Airway epithelial cell (primary cell): ENCODE results near the gene ZC3H6. TPM values are rescaled to one million over a fixed set of nuclear protein-coding genes. Genes with fewer than 3 reads are reported as not detected.

Experiments used
- total RNA-seq: library from RNA; depleted of rRNA; stranded (reverse); fragments of >200 nt; gene quantifications from 2 replicates; pipeline ENCODE4 v1.2.3, GENCODE V29; 2015

The ZC3H6 gene, protein sequence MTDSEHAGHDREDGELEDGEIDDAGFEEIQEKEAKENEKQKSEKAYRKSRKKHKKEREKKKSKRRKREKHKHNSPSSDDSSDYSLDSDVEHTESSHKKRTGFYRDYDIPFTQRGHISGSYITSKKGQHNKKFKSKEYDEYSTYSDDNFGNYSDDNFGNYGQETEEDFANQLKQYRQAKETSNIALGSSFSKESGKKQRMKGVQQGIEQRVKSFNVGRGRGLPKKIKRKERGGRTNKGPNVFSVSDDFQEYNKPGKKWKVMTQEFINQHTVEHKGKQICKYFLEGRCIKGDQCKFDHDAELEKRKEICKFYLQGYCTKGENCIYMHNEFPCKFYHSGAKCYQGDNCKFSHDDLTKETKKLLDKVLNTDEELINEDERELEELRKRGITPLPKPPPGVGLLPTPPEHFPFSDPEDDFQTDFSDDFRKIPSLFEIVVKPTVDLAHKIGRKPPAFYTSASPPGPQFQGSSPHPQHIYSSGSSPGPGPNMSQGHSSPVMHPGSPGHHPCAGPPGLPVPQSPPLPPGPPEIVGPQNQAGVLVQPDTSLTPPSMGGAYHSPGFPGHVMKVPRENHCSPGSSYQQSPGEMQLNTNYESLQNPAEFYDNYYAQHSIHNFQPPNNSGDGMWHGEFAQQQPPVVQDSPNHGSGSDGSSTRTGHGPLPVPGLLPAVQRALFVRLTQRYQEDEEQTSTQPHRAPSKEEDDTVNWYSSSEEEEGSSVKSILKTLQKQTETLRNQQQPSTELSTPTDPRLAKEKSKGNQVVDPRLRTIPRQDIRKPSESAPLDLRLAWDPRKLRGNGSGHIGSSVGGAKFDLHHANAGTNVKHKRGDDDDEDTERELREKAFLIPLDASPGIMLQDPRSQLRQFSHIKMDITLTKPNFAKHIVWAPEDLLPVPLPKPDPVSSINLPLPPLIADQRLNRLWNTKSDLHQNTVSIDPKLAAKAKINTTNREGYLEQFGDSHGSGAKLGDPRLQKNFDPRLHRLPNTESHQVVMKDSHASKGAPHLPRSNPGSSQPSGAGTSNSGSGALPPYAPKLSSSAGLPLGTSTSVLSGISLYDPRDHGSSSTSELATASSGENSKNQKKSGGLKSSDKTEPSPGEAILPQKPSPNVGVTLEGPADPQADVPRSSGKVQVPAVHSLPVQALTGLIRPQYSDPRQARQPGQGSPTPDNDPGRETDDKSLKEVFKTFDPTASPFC
- total RNA-seq: 0.98 and 2.1 TPM in 2 replicates

DNA sequence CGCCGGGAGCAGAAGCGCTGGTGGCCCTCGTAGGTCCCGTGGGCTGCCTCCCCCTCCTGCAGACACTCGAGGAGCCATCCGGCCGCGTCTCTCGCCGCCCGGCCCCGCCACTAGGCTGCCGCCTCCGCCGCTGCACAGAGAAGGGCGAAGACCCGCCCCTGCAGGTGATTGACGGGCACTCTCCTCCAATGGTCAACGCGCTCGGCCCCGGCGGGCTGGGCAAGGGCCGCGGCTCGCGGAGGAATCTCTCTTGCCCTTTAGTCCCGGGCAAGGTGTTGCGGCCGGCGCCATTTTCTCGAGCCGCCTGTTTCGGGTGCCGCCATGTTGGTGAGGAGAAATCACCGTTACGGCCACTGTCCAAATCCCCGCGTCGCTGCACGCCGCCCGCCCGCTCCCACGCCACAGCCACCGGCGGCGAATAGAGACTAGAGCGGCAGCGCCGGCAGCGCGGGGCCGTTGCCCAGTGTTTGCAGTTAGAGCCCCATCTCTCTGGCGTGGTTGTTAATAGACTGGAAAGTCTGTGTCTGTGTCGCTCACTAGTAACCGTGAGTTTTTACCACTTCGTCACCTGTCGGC, at the start of gene ZC3H6:
Gene ZC3H6 (plus strand): TSS at position 287 of the 576 bp plus-strand sequence. CDS start 398 bp downstream, outside the sequence.

DNA sequence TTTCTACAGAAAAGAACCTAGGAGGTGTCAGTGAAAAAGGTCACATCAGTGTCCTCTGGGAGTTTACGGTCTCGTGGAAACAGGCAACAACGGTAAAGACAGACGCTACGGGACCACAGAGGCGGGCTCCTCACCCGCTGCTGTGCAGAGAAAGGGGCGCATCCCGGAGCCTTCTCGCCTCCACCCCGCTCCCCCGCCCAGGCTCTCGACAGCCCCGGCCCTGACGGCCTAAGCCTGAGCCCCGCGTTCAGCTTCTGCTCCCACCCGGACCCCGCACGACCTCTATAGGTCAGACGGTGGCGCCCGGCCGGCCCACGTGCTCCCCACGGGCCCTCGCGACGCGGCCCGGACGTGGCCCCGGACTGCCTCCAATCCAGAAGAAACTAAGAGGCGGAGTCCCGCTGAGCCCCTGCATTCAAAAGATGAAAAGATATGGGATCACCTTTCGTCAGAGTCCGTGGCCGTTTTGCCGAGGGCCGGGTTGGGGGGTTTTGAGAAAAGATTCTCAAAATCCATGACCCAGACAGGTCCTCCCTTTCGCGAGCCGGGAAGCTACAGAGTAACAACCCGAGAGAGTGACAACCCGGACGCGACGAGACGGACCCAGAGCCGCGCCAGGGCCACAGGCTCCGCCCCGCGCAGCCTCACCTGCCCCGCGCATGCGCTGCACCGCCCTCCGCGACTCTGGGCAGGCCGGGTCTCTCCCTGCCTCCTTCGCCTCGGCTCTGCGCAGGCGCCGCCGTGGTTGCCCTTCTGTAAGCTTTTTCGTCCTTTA, 20.7 kb upstream of the ZC3H6 start, which contains the start of gene ZC3H8:
Gene ZC3H8 (minus strand): TSS at position 577 of the 775 bp plus-strand sequence. CDS start 61 bp downstream, at position 516.

Other genes starting within 250 kb of the ZC3H6 start
- gene TMEM87B, start 220.3 kb upstream of the ZC3H6 start, total RNA-seq: 14.9 and 15.3 TPM in 2 replicates
- 0.14 TPM in 1 of 2 replicates, not detected in the other for gene FBLN7, start 137.2 kb upstream of the ZC3H6 start, total RNA-seq
- gene ZC3H8, start 20.6 kb upstream of the ZC3H6 start, total RNA-seq: 4.3 and 4.5 TPM in 2 replicates
- 0.88 and 3.9 TPM in 2 replicates for gene RGPD8, start 158.0 kb downstream of the ZC3H6 start, total RNA-seq
- gene TTL, start 206.6 kb downstream of the ZC3H6 start, total RNA-seq: 15.3 and 24.7 TPM in 2 replicates